CD8-positive, alpha-beta memory T cell (primary cell): ENCODE data around the gene DIAPH3. TPM values are rescaled to one million over a fixed set of nuclear protein-coding genes. Genes with fewer than 3 reads are reported as not detected.

ENCODE experiments used
- CTCF ChIA-PET: fragments of 350-600 bp; sonication (Branson Sonifier 250); formaldehyde crosslinking; loops from one replicate; lab custom pipeline; 2021; ENCODE audit warnings: antibody characterized with exemption; lab: Charles Lee
- POLR2A ChIA-PET: fragments of 350-600 bp; sonication (Branson Sonifier 250); formaldehyde crosslinking; loops from one replicate; lab custom pipeline; 2021; ENCODE audit warnings: antibody characterized with exemption; lab: Charles Lee
- DNase-seq, 5 donors: peaks; one replicate each; pipeline versions ENCODE4 v3.0.0 to v3.0.0-alpha.2; 2020 to 2022; ENCODE audit warnings: mixed read lengths in 1 of 5
- H3K27ac ChIP-seq: one replicate; pipeline ENCODE4 v1.7.0; 2013; ENCODE audit warnings: low read depth, mild to moderate bottlenecking, low read length, moderate library complexity
- H3K27me3 ChIP-seq: 2 replicates; pipeline ENCODE4 v1.7.0; 2013; ENCODE audit warnings: low read length, mild to moderate bottlenecking; ENCODE audit not compliant: insufficient read depth, poor library complexity, severe bottlenecking
- H3K36me3 ChIP-seq: 2 replicates; pipeline ENCODE4 v1.7.0; 2013; ENCODE audit warnings: mild to moderate bottlenecking, low read length, moderate library complexity; ENCODE audit not compliant: insufficient read depth
- H3K4me1 ChIP-seq: 2 replicates; pipeline ENCODE4 v1.7.0; 2013; ENCODE audit warnings: mild to moderate bottlenecking, low read length, moderate library complexity; ENCODE audit not compliant: insufficient read depth
- H3K4me3 ChIP-seq: 2 replicates; pipeline ENCODE4 v1.7.0; 2013; ENCODE audit warnings: mild to moderate bottlenecking, low read length
- H3K9me3 ChIP-seq: 2 replicates; pipeline ENCODE4 v1.7.0; 2013; ENCODE audit warnings: mild to moderate bottlenecking, low read length
- H3K27ac Mint-ChIP-seq, 8 donors: one replicate each; pipeline ENCODE4 v1.8.0; 2020 to 2021; ENCODE audit warnings: mixed read lengths in 8 of 8, mild to moderate bottlenecking in 6 of 8, inconsistent platforms in 3 of 8, moderate library complexity in 3 of 8
- H3K27me3 Mint-ChIP-seq, 2 donors: one replicate each; pipeline ENCODE4 v1.8.0; 2020 to 2021; ENCODE audit warnings: mixed read lengths in 2 of 2, mild to moderate bottlenecking in 1 of 2, moderate library complexity in 1 of 2
- H3K36me3 Mint-ChIP-seq, 3 donors: one replicate each; pipeline ENCODE4 v1.8.0; 2020 to 2021; ENCODE audit warnings: mixed read lengths in 3 of 3, inconsistent platforms in 1 of 3, mild to moderate bottlenecking in 1 of 3
- H3K4me1 Mint-ChIP-seq, 3 donors: one replicate each; pipeline ENCODE4 v1.8.0; 2020 to 2021; ENCODE audit warnings: mixed read lengths in 3 of 3, inconsistent platforms in 1 of 3, mild to moderate bottlenecking in 1 of 3
- H3K4me3 Mint-ChIP-seq, 7 donors: one replicate each; pipeline ENCODE4 v1.8.0; 2020 to 2021; ENCODE audit warnings: mixed read lengths in 7 of 7, mild to moderate bottlenecking in 6 of 7, moderate library complexity in 4 of 7, inconsistent platforms in 2 of 7
- H3K9me3 Mint-ChIP-seq, 5 donors: one replicate each; pipeline ENCODE4 v1.8.0; 2020 to 2022; ENCODE audit warnings: mixed read lengths in 5 of 5, mild to moderate bottlenecking in 3 of 5, moderate library complexity in 2 of 5, inconsistent platforms in 1 of 5
- polyA plus RNA-seq: library from polyadenylated mRNA; unstranded; fragments of 300-500 nt; fragmentation: Illumina TruSeq; gene quantifications from one replicate; pipeline ENCODE4 v1.2.3, GENCODE V29; 2021
- total RNA-seq, 2 experiments: library from RNA; stranded (reverse); gene quantifications; one replicate each; pipeline ENCODE4 v1.2.3, GENCODE V29; 2021

DIAPH3 gene
- total and polyA plus RNA-seq, 3 experiments from 2014 or later: 0.08 to 15.4 (median 14.6) TPM

DNA sequence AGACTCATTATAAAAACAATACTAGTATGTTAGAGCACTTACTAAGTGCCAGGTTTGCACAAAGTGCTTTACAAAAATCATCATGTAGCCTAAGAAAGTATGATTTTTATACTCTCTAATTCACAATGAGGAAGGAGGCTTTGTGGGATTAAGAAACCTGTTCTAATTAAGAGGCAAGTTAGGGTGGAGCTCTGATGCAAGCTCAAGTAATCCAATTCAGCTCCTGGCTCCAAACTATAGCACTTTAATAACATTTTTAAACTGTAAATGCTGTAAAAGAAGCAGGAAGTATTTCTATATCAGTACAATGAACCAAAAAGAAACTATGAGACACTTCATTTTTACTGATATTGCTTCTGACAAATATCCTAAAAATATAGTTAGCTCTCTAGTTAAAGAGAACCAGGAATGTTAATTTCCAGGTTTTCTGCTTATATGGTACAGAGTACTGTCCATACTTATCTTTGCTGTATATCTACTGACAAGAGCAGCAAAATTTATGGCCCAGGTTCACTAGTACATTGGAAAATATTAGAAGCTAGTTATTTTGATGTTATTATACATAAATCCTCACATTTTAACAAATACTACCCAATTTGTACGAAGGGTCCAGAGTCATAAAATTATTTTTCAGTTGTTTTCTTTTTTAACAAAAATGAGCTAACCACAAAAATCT, 482.0 kb downstream of the DIAPH3 start:
- CTCF ChIA-PET: interaction anchor here (1.0 to 1.2 kb wide), 3 partner anchors 10 to 290 kb away, joined by 3 read pairs; no protein-coding TSS in a partner anchor
- H3K36me3 ChIP-seq: no peaks in the 10 kb centered on the region
- DNase-seq: no peak
- no peaks in the 10 kb centered on the region for H3K9me3 ChIP-seq
- H3K4me3 Mint-ChIP-seq: no peak overlapping the region
- POLR2A ChIA-PET: no interaction called here
- no peaks in the 10 kb centered on the region for H3K4me1 Mint-ChIP-seq
- no peak overlapping the region for H3K27ac Mint-ChIP-seq
- H3K27me3 Mint-ChIP-seq: no peaks in the 10 kb centered on the region
- H3K27me3 ChIP-seq: no peaks in the 10 kb centered on the region
- no peak overlapping the region for H3K4me3 ChIP-seq
- no peaks in the 10 kb centered on the region for H3K9me3 Mint-ChIP-seq
- H3K4me1 ChIP-seq: no peaks in the 10 kb centered on the region
- no peaks in the 10 kb centered on the region for H3K36me3 Mint-ChIP-seq
- H3K27ac ChIP-seq: no peak overlapping the region

DNA sequence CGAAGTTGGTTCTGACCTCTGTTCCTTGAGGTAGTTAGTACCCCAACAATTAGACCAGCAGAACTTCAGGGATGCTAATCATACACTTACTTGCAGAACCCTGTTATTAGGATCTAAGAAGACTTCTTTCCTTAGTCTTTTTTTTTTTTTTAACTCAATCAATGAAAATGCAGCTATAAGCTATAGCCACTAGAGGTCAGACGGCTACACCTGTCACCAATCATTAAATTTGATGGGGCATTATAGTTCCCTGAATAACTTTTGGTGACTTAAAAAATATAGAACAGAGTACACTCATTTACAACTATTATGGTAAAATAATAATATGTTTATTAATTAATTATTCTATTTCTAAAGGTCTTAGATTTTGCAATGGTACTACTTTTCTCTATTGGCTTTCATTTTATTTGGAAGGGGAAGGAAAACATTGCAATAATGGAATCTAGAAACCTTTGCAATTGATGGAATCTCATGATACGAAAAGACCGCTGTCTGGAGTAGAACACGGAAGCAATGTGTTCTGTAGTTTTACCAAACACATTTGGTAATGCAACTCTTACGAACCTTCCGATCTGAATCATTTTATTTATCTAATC, 483.2 kb downstream of the DIAPH3 start:
- DNase-seq: peak in 1 of 5 donors; percentile 5
- Histone ChIP-seq H3K4me3 (no peak overlapping the region), H3K27ac (no peak overlapping the region), H3K9me3 (no peaks in the 10 kb centered on the region), H3K36me3 (no peaks in the 10 kb centered on the region), H3K27me3 (no peaks in the 10 kb centered on the region), H3K4me1 (no peaks in the 10 kb centered on the region)
- H3K9me3 Mint-ChIP-seq: no peaks in the 10 kb centered on the region
- no peaks in the 10 kb centered on the region for H3K4me1 Mint-ChIP-seq
- no peaks in the 10 kb centered on the region for H3K27me3 Mint-ChIP-seq
- ChIA-PET CTCF (interaction anchor here (0.7 to 3.1 kb wide), 5 partner anchors 11 to 751 kb away, joined by 3 to 15 read pairs (median 4); no protein-coding TSS in a partner anchor), POLR2A (no interaction called here)
- H3K36me3 Mint-ChIP-seq: no peaks in the 10 kb centered on the region
- H3K27ac Mint-ChIP-seq: no peak overlapping the region
- H3K4me3 Mint-ChIP-seq: no peak overlapping the region

DNA sequence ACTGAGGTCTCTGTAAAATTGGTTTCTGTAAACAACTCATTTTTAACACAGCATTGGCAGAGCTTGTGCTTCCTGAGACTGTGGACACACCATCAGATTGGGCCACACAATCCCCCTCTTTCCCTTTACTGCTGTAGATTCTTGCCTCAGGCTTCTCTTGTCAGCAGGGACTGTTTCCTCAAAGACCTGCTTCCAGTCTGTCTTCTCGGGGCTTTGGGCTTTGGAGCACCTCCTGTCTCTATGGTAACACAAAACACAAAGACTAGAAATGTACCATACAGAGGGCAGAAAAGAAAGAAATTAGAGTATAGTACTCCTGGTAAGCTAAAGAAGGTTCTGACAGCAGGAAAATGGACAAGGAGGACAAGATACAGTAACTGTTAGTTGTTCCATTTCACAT, 484.5 kb downstream of the DIAPH3 start:
- H3K9me3 ChIP-seq: no peaks in the 10 kb centered on the region
- no peaks in the 10 kb centered on the region for H3K4me1 ChIP-seq
- ChIA-PET POLR2A (no interaction called here), CTCF (interaction anchor here (1.4 to 3.1 kb wide), 4 partner anchors 12 to 752 kb away, joined by 3 to 15 read pairs (median 4); no protein-coding TSS in a partner anchor)
- no peaks in the 10 kb centered on the region for H3K27me3 Mint-ChIP-seq
- no peaks in the 10 kb centered on the region for H3K36me3 Mint-ChIP-seq
- H3K27ac Mint-ChIP-seq: no peak overlapping the region
- no peak overlapping the region for H3K27ac ChIP-seq
- no peak overlapping the region for H3K4me3 Mint-ChIP-seq
- H3K36me3 ChIP-seq: no peaks in the 10 kb centered on the region
- no peak for DNase-seq
- H3K27me3 ChIP-seq: no peaks in the 10 kb centered on the region
- no peaks in the 10 kb centered on the region for H3K9me3 Mint-ChIP-seq
- no peak overlapping the region for H3K4me3 ChIP-seq
- H3K4me1 Mint-ChIP-seq: no peaks in the 10 kb centered on the region

DNA sequence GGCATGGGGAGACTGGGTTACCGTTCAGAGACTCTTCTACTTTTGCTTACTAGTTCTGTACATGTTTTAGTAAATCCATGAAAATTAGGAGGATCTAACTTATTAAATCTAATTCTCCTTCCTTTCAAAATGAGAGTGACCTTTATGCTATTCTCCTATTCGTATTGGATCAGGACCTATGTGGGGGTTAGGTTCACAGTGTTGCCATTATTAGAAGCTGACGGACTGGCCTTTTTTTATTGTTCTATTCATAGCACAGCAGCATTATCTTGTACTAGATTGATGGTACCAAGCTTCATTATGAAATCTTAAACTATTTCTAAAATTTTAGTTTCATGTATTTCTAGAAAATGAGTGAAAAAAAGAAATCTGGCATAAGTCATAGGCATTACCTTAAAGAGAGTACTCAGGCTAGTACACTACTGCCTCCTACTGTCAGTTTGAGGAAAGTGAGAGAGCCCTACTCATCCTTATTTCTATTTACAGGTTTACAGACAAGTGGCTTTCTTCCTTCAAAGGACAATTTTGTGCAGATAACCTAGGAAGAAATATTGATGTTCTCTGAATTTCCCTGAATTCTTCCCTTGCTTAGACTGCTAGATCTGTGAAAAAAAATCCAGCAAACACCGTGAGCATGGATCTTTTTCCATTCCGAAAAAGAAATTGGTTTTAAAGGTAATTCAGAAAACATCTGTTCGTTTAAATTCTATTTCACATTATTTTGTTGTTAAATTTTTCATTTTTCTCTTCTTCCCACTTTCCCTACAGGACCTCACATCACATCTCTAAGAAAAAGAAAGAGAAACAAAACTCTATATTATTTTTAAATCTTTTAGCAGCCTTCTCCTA, 485.5 kb downstream of the DIAPH3 start:
- no peaks in the 10 kb centered on the region for H3K27me3 Mint-ChIP-seq
- ChIA-PET POLR2A (no interaction called here), CTCF (interaction anchor here (3.1 kb wide), 1 partner anchor 287 kb away, joined by 15 read pairs; no protein-coding TSS in a partner anchor)
- no peaks in the 10 kb centered on the region for H3K9me3 Mint-ChIP-seq
- no peaks in the 10 kb centered on the region for H3K9me3 ChIP-seq
- no peaks in the 10 kb centered on the region for H3K4me1 ChIP-seq
- H3K4me3 Mint-ChIP-seq: no peak overlapping the region
- H3K27me3 ChIP-seq: no peaks in the 10 kb centered on the region
- peak overlapping the region in 1 of 8 donors; percentile 30 for H3K27ac Mint-ChIP-seq
- peak in 1 of 5 donors; percentile 21 for DNase-seq
- no peak overlapping the region for H3K27ac ChIP-seq
- no peak overlapping the region for H3K4me3 ChIP-seq
- H3K36me3 ChIP-seq: no peaks in the 10 kb centered on the region
- peaks cover 0 to 1% (median under 1%) of the 10 kb centered on the region in 3 donors for H3K4me1 Mint-ChIP-seq
- no peaks in the 10 kb centered on the region for H3K36me3 Mint-ChIP-seq

DNA sequence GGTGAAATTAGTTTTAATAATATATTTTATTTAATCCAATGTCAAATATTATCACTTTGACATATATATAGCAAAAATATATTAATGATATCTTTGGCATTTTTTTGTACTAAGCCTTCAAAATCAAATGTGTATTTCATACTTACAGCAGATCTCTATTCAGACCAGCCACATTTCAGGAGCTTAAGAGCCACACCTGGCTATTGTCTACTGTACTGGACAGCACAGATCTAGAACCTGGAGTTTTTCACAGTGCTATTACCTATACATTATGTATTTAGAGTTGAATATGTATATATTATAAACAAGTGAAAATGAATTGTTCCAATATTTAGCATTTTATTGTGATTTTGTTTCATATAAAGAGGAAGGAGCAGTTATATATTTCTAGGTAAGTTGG, 486.3 kb downstream of the DIAPH3 start:
- H3K27ac Mint-ChIP-seq: no peak overlapping the region
- no peaks in the 10 kb centered on the region for H3K36me3 Mint-ChIP-seq
- no peak for DNase-seq
- Histone ChIP-seq H3K9me3 (no peaks in the 10 kb centered on the region), H3K4me3 (no peak overlapping the region), H3K36me3 (no peaks in the 10 kb centered on the region), H3K4me1 (no peaks in the 10 kb centered on the region), H3K27ac (no peak overlapping the region), H3K27me3 (no peaks in the 10 kb centered on the region)
- H3K4me1 Mint-ChIP-seq: peaks cover 0 to 8% (median 2%) of the 10 kb centered on the region in 3 donors
- no peaks in the 10 kb centered on the region for H3K9me3 Mint-ChIP-seq
- no peak overlapping the region for H3K4me3 Mint-ChIP-seq
- H3K27me3 Mint-ChIP-seq: no peaks in the 10 kb centered on the region
- ChIA-PET POLR2A (no interaction called here), CTCF (interaction anchor here (3.1 kb wide), 1 partner anchor 286 kb away, joined by 15 read pairs; no protein-coding TSS in a partner anchor)

DNA sequence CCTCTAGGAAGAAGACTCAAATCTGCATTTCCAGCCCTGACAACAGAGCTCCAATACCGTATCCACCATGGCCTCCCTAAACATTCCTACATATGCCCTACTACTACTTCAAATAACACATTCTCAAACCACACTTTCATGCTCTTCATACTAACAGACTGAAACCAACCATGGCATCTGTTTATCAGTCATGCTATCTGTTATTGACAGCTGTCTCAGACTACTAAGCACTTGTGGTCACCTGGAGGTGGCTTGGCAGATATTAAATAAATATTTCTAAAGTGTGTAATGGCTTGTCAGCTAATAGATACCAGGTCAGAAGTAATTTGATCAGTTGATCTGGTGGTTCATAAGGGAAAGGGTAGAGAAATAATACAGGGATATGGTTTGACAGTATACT, 489.1 kb downstream of the DIAPH3 start:
- no peak for DNase-seq
- no peak overlapping the region for H3K4me3 ChIP-seq
- no peak overlapping the region for H3K27ac Mint-ChIP-seq
- no peaks in the 10 kb centered on the region for H3K9me3 ChIP-seq
- no peaks in the 10 kb centered on the region for H3K36me3 ChIP-seq
- no peaks in the 10 kb centered on the region for H3K4me1 ChIP-seq
- no peaks in the 10 kb centered on the region for H3K36me3 Mint-ChIP-seq
- no peaks in the 10 kb centered on the region for H3K27me3 ChIP-seq
- H3K4me1 Mint-ChIP-seq: peaks cover 0 to 11% (median 2%) of the 10 kb centered on the region in 3 donors
- H3K27ac ChIP-seq: no peak overlapping the region
- H3K9me3 Mint-ChIP-seq: no peaks in the 10 kb centered on the region
- no peaks in the 10 kb centered on the region for H3K27me3 Mint-ChIP-seq
- ChIA-PET CTCF (no interaction called here), POLR2A (no interaction called here)
- H3K4me3 Mint-ChIP-seq: no peak overlapping the region

DNA sequence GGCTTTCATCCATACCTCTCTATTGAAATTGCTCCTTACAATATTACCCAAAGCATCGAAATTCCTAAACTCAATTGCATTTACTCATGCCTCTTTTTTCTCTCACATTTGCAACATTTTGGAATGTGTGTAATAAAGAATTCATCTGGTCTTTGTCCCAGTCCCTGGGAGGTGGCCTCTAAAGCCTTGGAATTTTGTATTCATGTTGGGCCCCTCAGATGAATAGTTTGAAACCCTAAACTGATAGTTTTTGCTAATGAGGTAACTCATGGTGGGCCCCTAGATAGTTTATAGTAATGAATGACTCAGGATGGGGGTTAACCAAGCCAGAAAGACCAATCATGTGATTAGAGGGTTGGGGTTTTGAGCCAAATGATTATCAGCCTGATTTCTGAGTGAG, 490.4 kb downstream of the DIAPH3 start:
- H3K4me1 ChIP-seq: no peaks in the 10 kb centered on the region
- ChIA-PET CTCF (no interaction called here), POLR2A (no interaction called here)
- H3K27me3 Mint-ChIP-seq: no peaks in the 10 kb centered on the region
- no peaks in the 10 kb centered on the region for H3K9me3 ChIP-seq
- no peak overlapping the region for H3K4me3 ChIP-seq
- H3K27ac Mint-ChIP-seq: no peak overlapping the region
- no peaks in the 10 kb centered on the region for H3K27me3 ChIP-seq
- no peak overlapping the region for H3K4me3 Mint-ChIP-seq
- H3K9me3 Mint-ChIP-seq: no peaks in the 10 kb centered on the region
- no peaks in the 10 kb centered on the region for H3K36me3 ChIP-seq
- H3K36me3 Mint-ChIP-seq: no peaks in the 10 kb centered on the region
- H3K4me1 Mint-ChIP-seq: peaks cover 0 to 11% (median 2%) of the 10 kb centered on the region in 3 donors
- DNase-seq: no peak
- H3K27ac ChIP-seq: no peak overlapping the region

DNA sequence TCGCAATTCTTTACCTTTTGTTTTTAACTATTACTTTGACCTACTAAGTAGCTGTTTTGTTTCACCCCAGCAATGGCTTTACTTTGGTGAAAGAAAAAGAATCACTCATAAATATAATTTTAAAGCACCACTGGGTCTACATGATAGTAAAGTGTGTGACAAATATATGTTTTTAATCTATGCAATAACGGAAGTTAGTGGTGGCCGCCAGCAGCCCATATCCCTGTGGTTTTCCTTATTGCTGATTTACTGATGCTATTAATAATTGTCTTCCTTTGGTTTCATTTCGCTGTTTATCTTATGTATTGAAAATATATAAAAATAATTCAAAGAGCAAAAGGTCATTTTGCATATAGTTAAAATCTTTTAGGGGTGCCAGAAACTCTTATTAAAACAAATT, 491.3 kb downstream of the DIAPH3 start:
- Mint-ChIP-seq H3K4me1 (peaks cover 0 to 11% (median 2%) of the 10 kb centered on the region in 3 donors), H3K27ac (no peak overlapping the region)
- CTCF ChIA-PET: no interaction called here

More for the DNA sequence above, 491.3 kb downstream of the DIAPH3 start:
- DNase-seq: no peak
- Mint-ChIP-seq H3K36me3 (no peaks in the 10 kb centered on the region), H3K4me3 (no peak overlapping the region), H3K27me3 (no peaks in the 10 kb centered on the region), H3K9me3 (no peaks in the 10 kb centered on the region)
- Histone ChIP-seq H3K27me3 (no peaks in the 10 kb centered on the region), H3K9me3 (no peaks in the 10 kb centered on the region), H3K27ac (no peak overlapping the region), H3K4me3 (no peak overlapping the region), H3K4me1 (no peaks in the 10 kb centered on the region), H3K36me3 (no peaks in the 10 kb centered on the region)
- POLR2A ChIA-PET: no interaction called here
